GM12892 (cell line): Measurements from ENCODE around the gene LDLRAD4.

Experiments
- POLR2A ChIP-seq: IDR thresholded peaks from 2 replicates; pipeline ENCODE4 v1.6.1; 2011; ENCODE audit warnings: low read depth, low read length, control low read depth
- POLR2AphosphoS5 ChIP-seq: IDR thresholded peaks from 2 replicates; pipeline ENCODE4 v1.6.1; 2011; ENCODE audit warnings: low read depth, low read length, control low read depth
- TAF1 ChIP-seq: IDR thresholded peaks from 2 replicates; pipeline ENCODE4 v1.6.1; 2011; ENCODE audit warnings: low read depth, mild to moderate bottlenecking, control low read depth, low read length, borderline replicate concordance

DNA sequence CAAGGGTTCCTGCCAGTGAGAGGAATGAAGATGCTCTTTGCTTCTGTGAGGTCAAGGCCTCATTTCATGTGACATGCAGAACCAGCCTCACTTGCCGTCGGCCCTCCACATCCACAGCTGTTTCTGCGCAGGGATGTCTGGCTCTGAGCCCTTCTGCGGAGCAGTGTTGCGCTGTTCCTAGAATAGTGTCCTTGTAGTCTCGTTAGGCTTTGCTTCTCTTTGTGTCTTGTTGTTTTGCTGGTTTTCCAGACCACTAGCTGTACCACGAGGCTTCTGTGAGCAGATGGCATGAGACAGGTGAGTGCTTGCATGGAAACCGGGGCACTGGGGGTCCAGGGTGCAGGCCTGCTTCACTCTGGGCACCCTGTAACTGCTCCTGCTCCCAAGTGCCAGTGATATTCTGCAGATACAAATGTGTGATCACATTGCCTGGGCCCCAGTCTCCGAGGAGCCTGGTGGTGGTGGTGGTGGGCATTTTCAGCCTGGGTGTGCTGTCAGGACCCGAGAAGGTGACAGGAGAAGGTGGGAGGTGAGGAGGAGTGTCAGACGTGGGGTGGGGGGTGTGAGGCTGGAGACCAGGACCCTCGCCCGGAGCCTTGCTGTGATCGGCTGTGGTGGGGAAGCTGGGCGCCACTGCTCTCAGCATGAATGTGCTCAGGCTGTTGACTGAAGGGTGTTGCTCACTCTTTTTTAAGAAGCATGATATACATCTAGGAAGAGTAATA is 34.3 kb downstream of the LDLRAD4 start:
- TF ChIP-seq TAF1 (no peak), POLR2A (no peak), POLR2AphosphoS5 (no peak)
